ENCODE data around the gene CNPPD1.
A peak's percentile ranks its signal among the peaks of the same experiment; 100 is the strongest.

CNPPD1 gene

GRCh38 chr2:219178377-219179175, 1.9 kb upstream of the CNPPD1 start:
- DNase-seq, result peak; percentile 29

GRCh38 chr2:219177552-219178376, 1.0 kb upstream of the CNPPD1 start, which contains the start of gene RETREG2:
TSS of gene RETREG2 (plus strand) at chr2:219178275. CDS start at chr2:219178353, 78 bp downstream.
- DNase-seq, result peak; percentile 78

- DNase-seq, result no peak
Measured at GRCh38 chr2:219175928-219176817, 552 bp downstream of the CNPPD1 start.

- no peak for DNase-seq
Measured at GRCh38 chr2:219175486-219175885, 1.2 kb downstream of the CNPPD1 start.

GRCh38 chr2:219174801-219175200, 1.9 kb downstream of the CNPPD1 start:
- no peak for DNase-seq

- DNase-seq, result no peak
Measured at GRCh38 chr2:219174146-219174545, 2.6 kb downstream of the CNPPD1 start.

GRCh38 chr2:219173176-219173575, 3.5 kb downstream of the CNPPD1 start:
- DNase-seq, result no peak

GRCh38 chr2:219172231-219173154, 4.2 kb downstream of the CNPPD1 start:
- no peak for DNase-seq

GRCh38 chr2:219171231-219171651, 5.5 kb downstream of the CNPPD1 start:
- DNase-seq, result peak; percentile 36

- no peak for DNase-seq
Measured at GRCh38 chr2:219169930-219170654, 6.6 kb downstream of the CNPPD1 start, which contains the start of gene SLC23A3. TSS of gene SLC23A3 (minus strand) at chr2:219170029. CDS start at chr2:219169984, 45 bp downstream.

GRCh38 chr2:219168932-219169331, 7.8 kb downstream of the CNPPD1 start:
- DNase-seq, result no peak

- DNase-seq, result no peak
Measured at GRCh38 chr2:219168526-219168925, 8.2 kb downstream of the CNPPD1 start.

- DNase-seq, result no peak
Measured at GRCh38 chr2:219167997-219168396, 8.7 kb downstream of the CNPPD1 start.

- no peak for DNase-seq
Measured at GRCh38 chr2:219165058-219165911, 11.4 kb downstream of the CNPPD1 start.

GRCh38 chr2:219163156-219163555, 13.6 kb downstream of the CNPPD1 start:
- DNase-seq, result no peak

- DNase-seq, result no peak
Measured at GRCh38 chr2:219161097-219161496, 15.6 kb downstream of the CNPPD1 start.

GRCh38 chr2:219160186-219161017, 16.3 kb downstream of the CNPPD1 start, which contains the start of gene NHEJ1:
TSS of gene NHEJ1 (minus strand) at chr2:219160815. CDS start at chr2:219158362, 2,453 bp downstream.
- peak; percentile 91 for DNase-seq

GRCh38 chr2:219159771-219160185, 16.9 kb downstream of the CNPPD1 start:
- DNase-seq, result no peak

GRCh38 chr2:219158586-219158985, 18.1 kb downstream of the CNPPD1 start:
- DNase-seq, result no peak
